ENCODE data around the gene COL27A1.

GRCh38 chr9:114187827-114188226 lies 32.5 kb downstream of the COL27A1 start:
- TF ChIP-seq CTCF (IDR thresholded peaks at IDR 0.05) = no peak
- no peak for TF ChIP-seq POLR2A (IDR thresholded peaks at IDR 0.05)
- no peak for TF ChIP-seq EP300 (IDR thresholded peaks at IDR 0.05; ENCODE audit: low read depth)

Data from transverse colon (tissue), 3 donors.